GM12875 (cell line): Measurements from ENCODE around the gene BLTP1.

Experiments used
- H3K4me3 ChIP-seq: one replicate; pipeline ENCODE4 v1.5.1; 2011; ENCODE audit warnings: low read depth, low read length, control low read depth
- TF ChIP-seq, protein P1 (sequence below): IDR thresholded peaks from 2 replicates; pipeline ENCODE4 v1.5.1; 2011; ENCODE audit warnings: low read depth, mild to moderate bottlenecking, control low read depth, inconsistent platforms, low read length, moderate library complexity, borderline replicate concordance; ENCODE audit not compliant: insufficient read depth

BLTP1 gene

DNA sequence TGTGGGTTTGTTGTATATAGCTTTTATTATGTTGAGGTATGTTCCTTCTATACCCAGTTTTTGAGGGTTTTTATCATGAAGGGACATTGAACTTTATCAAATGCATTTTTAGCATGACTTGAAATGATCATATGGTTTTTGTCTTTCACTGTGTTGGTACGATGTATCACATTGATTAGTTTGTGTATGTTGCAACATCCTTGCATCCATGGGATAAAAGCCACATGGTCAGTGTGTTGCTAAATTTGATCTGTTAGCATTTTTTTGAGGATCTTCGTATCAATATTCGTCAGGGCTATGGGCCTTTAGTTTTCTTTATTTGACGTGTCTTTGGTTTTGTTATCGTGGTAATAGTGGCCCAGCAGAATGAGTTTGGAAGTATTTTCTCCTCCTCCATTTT is 11.3 kb upstream of the BLTP1 start:
- TF ChIP-seq, protein P1, sequence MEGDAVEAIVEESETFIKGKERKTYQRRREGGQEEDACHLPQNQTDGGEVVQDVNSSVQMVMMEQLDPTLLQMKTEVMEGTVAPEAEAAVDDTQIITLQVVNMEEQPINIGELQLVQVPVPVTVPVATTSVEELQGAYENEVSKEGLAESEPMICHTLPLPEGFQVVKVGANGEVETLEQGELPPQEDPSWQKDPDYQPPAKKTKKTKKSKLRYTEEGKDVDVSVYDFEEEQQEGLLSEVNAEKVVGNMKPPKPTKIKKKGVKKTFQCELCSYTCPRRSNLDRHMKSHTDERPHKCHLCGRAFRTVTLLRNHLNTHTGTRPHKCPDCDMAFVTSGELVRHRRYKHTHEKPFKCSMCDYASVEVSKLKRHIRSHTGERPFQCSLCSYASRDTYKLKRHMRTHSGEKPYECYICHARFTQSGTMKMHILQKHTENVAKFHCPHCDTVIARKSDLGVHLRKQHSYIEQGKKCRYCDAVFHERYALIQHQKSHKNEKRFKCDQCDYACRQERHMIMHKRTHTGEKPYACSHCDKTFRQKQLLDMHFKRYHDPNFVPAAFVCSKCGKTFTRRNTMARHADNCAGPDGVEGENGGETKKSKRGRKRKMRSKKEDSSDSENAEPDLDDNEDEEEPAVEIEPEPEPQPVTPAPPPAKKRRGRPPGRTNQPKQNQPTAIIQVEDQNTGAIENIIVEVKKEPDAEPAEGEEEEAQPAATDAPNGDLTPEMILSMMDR: no peak
- H3K4me3 ChIP-seq: no peak overlapping the region

DNA sequence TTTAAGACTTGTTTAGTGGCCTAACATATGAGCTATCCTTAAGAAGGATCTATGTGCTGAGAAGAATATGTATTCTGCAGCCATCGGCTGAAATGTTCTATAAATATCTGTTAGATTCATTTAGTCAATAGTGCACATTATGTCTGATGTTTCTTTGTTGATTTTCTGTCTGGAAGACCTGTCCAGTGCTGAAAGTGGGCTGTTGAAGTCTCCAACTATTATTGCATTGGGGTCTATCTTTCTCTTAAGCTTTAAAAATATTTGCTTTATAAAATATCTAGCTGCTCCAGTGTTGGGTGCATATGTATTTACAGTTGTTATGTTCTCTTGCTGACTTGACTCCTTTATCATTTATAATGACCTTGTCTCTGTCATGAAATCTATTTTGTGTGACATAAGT is 9.4 kb upstream of the BLTP1 start:
- TF ChIP-seq, protein P1: no peak
- H3K4me3 ChIP-seq: no peak overlapping the region

DNA sequence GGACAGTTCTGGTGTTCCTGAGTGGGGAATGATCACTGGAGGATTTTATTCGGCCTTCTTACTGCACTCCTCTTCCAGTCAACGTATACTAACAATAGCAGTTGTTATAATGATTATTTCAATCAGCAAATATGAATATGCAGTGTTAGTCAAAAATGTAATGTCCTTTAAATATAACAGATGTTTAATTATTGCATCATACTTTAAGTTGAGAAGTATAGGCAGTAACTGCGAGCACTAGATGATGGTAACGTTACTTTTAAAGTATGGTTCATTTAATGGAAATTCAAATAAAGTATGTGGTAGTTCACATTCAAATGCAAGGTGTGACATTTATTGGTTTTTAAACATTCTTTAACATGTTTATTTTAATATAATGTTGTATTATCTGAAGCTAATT is 5.5 kb upstream of the BLTP1 start:
- H3K4me3 ChIP-seq: no peak overlapping the region
- TF ChIP-seq, protein P1: no peak

DNA sequence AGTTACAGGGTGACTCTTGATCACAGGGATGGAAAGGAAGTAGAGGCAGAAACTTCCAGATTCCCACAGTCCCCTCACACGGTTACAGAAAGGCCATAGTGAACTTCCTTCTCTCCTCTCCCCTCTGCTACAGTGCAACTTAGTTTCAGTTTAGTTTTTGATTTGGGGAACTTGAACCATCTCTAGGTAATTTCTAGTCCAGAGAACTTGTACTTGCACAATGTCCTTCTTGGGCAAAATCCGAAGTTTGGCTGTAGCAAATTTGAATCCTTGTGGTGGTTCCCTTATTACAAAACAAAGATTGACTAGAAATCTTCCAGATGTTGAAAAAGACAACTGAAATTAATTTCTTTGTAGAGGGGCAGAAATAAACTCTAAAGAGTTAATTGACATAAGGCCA is 1.2 kb upstream of the BLTP1 start:
- TF ChIP-seq, protein P1: no peak
- H3K4me3 ChIP-seq: no peak overlapping the region

DNA sequence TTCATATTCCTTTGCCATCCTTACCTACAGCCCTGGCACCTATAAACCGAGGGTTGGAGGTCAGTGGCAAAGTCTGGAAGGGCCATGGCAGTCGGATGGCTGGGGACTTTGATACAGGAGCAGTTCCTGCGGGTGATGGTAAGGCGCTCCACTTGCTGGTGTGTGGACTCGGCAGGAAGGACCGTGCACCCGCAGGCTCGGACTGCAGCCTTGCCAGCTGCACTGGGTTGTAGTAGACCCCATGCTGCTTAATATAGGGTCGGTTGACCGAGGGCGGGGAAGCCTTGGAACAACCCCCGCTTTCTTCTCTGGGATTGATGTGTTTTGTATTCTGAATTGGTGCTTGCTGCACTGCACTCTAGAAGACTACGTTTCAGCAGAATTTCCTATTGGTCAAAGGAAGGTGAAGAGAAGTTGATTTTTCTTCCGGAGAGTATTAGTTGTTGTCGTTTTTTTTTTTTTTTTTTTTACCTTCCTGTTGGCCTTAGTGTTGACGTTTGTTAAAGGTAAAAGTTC is 638 bp downstream of the BLTP1 start:
- TF ChIP-seq, protein P1: no peak
- H3K4me3 ChIP-seq: peak overlapping the region; percentile 71

DNA sequence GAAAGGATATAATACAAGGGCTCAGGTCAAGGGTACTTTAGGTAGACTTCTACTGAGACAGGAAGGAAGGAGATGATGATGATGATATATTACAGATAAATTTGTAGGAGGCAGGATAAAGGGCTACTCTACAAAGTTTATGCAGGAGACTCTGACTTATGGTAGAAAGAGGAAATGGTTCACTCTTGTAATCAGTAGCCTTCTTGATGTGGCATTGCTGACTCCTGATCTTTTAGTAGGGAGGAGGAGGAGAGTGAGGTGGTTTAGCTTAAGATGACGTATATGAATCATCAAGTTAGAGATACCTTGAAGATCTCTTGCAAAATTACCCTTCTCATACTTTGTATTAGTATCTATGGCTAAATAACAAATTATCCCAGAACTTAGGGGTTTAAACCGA is 4.7 kb downstream of the BLTP1 start:
- no peak overlapping the region for H3K4me3 ChIP-seq
- TF ChIP-seq, protein P1: no peak

DNA sequence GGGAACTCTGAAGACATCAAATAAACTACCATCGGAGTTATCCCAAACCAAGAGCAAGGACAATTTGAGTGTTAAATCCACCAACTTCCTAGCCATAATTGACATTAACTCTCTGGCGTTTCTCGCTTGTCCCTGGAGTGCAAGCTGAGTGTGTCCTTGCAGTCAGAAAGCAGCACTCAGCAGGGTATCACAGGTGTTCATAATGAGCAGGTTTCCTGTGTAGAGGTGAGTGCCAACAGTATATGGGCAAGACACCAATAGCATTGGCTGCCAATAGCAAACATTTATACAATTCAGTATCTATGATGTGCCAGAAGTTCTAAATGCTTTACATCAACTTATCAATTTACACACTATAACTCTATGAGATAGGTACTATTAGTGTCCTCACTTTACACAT is 11.2 kb downstream of the BLTP1 start:
- TF ChIP-seq, protein P1: no peak

More for the DNA sequence above, 11.2 kb downstream of the BLTP1 start:
- H3K4me3 ChIP-seq: no peak overlapping the region
